ENCODE measurements around the gene UGCG. TPM values are rescaled to one million over a fixed set of nuclear protein-coding genes. Genes with fewer than 3 reads are reported as not detected.

Gene UGCG
- polyA plus RNA-seq (2012; ENCODE audit: insufficient read depth, insufficient read length, low read depth): 8.2 TPM

- TF ChIP-seq, protein P1, sequence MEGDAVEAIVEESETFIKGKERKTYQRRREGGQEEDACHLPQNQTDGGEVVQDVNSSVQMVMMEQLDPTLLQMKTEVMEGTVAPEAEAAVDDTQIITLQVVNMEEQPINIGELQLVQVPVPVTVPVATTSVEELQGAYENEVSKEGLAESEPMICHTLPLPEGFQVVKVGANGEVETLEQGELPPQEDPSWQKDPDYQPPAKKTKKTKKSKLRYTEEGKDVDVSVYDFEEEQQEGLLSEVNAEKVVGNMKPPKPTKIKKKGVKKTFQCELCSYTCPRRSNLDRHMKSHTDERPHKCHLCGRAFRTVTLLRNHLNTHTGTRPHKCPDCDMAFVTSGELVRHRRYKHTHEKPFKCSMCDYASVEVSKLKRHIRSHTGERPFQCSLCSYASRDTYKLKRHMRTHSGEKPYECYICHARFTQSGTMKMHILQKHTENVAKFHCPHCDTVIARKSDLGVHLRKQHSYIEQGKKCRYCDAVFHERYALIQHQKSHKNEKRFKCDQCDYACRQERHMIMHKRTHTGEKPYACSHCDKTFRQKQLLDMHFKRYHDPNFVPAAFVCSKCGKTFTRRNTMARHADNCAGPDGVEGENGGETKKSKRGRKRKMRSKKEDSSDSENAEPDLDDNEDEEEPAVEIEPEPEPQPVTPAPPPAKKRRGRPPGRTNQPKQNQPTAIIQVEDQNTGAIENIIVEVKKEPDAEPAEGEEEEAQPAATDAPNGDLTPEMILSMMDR (IDR thresholded peaks at IDR 0.05; ENCODE audit: low read depth, low read length): no peak
- Histone ChIP-seq H3K9me3 (no peaks in the 10 kb centered on the region), H3K27me3 (no peaks in the 10 kb centered on the region), H3K4me1 (peaks cover 3% of the 10 kb centered on the region; the same call in 1 of the 2 replicates), H3K4me3 (ENCODE audit: low read depth, low read length) (peak within 1 kb of the TSS; percentile 91), H3K36me3 (no peaks in the 10 kb centered on the region)
- peak; percentile 93 for DNase-seq
Observed at GRCh38 chr9:111895996-111896941, at the start of gene UGCG. Gene UGCG (plus strand): TSS chr9:111896814. CDS start chr9:111897216, 402 bp downstream.

GRCh38 chr9:111851553-111851952 is 45.1 kb upstream of the UGCG start:
- no peak for DNase-seq
- TF ChIP-seq, protein P1 (IDR thresholded peaks at IDR 0.05; ENCODE audit: low read depth, low read length): no peak
- H3K27me3 ChIP-seq: no peaks in the 10 kb centered on the region

DNA sequence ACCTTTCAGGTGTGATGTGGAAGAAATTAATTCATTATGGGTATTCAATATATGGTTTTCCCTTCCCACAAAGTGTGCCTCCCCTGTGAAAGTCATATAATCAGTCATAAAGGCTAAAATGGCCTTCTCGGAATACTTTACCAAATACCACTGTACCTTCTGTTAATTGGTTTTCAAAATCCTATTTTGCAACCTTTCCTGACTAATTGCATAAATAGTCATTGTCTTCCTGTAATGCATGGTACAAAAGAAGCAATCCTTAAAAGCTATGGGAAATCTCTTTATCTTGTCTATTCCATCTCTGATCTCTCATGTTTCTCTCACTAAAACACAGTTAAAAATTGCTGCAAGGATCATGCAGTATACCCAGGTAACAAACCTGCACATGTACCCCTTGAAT is 44.3 kb upstream of the UGCG start:
- no peak for DNase-seq
- no peaks in the 10 kb centered on the region for H3K36me3 ChIP-seq
- H3K4me3 ChIP-seq (ENCODE audit: low read depth, low read length): no peak overlapping the region
- H3K9me3 ChIP-seq: no peaks in the 10 kb centered on the region; the same call in 1 of the 2 replicates
- H3K4me1 ChIP-seq: no peaks in the 10 kb centered on the region
- no peaks in the 10 kb centered on the region for H3K27me3 ChIP-seq
- TF ChIP-seq, protein P1 (IDR thresholded peaks at IDR 0.05; ENCODE audit: low read depth, low read length): no peak

More at GRCh38 chr9:111851553-111851952, 45.1 kb upstream of the UGCG start:
- H3K4me3 ChIP-seq (ENCODE audit: low read depth, low read length): no peak overlapping the region
- no peaks in the 10 kb centered on the region for H3K36me3 ChIP-seq
- H3K4me1 ChIP-seq: no peaks in the 10 kb centered on the region
- H3K9me3 ChIP-seq: no peaks in the 10 kb centered on the region; the same call in 1 of the 2 replicates

DNA sequence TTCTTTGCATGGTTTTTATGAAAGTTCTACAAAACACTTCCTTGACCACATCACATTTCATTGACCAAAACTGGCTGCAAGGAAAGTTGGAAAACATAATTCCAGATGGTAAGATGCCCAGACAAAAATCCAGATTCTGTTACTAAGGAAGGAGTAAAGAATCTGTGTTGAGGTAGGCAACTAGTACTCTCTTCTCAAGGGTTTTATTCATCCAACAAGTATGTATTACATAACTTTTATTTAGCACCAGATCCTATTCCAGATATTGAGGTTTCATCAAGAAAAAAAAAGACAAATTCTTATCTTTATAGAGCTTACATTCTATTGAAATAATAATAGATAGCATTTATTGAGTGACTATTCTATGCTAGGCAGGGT is 43.2 kb upstream of the UGCG start:
- Histone ChIP-seq H3K9me3 (no peaks in the 10 kb centered on the region; the same call in 1 of the 2 replicates), H3K27me3 (no peaks in the 10 kb centered on the region), H3K4me3 (ENCODE audit: low read depth, low read length) (no peak overlapping the region), H3K4me1 (no peaks in the 10 kb centered on the region), H3K36me3 (no peaks in the 10 kb centered on the region)
- TF ChIP-seq, protein P1 (IDR thresholded peaks at IDR 0.05; ENCODE audit: low read depth, low read length): no peak
- DNase-seq: no peak

- Histone ChIP-seq H3K9me3 (no peaks in the 10 kb centered on the region; the same call in 1 of the 2 replicates), H3K4me3 (ENCODE audit: low read depth, low read length) (no peak overlapping the region), H3K36me3 (no peaks in the 10 kb centered on the region), H3K4me1 (no peaks in the 10 kb centered on the region), H3K27me3 (no peaks in the 10 kb centered on the region)
- TF ChIP-seq, protein P1 (IDR thresholded peaks at IDR 0.05; ENCODE audit: low read depth, low read length): no peak
- DNase-seq: no peak
Observed at GRCh38 chr9:111854799-111855198, 41.8 kb upstream of the UGCG start.
